Activated CD8-positive, alpha-beta memory T cell treated with anti-CD3 and anti-CD28 coated beads for 36 hours (primary cell): ENCODE results near the gene TRHDE. TPM values are rescaled to one million over a fixed set of nuclear protein-coding genes. Genes with fewer than 3 reads are reported as not detected.

Experiments used
- CTCF ChIA-PET: fragments of 350-600 bp; sonication (Branson Sonifier 250); formaldehyde crosslinking; loops from one replicate; lab custom pipeline; 2021; ENCODE audit warnings: antibody characterized with exemption; lab: Charles Lee
- POLR2A ChIA-PET: fragments of 350-600 bp; sonication (Branson Sonifier 250); formaldehyde crosslinking; loops from one replicate; lab custom pipeline; 2021; ENCODE audit warnings: antibody characterized with exemption; lab: Charles Lee
- total RNA-seq, 2 experiments: library from RNA; stranded (reverse); gene quantifications; one replicate each; pipeline ENCODE4 v1.2.3, GENCODE V29; 2021

The TRHDE gene
- total RNA-seq, 2 experiments from 2014 or later = not detected

- ChIA-PET CTCF (no interaction called here), POLR2A (no interaction called here)
These were observed 116.2 kb downstream of the TRHDE start for GRCh38 chr12:72388322-72388721.

GRCh38 chr12:72390146-72390545 is 118.0 kb downstream of the TRHDE start:
- CTCF ChIA-PET = interaction anchor here (0.9 kb wide), 1 partner anchor 9 kb away, joined by 3 read pairs; no protein-coding TSS in a partner anchor
- POLR2A ChIA-PET = no interaction called here

GRCh38 chr12:72406111-72406510 is 133.9 kb downstream of the TRHDE start:
- POLR2A ChIA-PET = no interaction called here

GRCh38 chr12:72432037-72432604 is 160.0 kb downstream of the TRHDE start:
- ChIA-PET CTCF (no interaction called here), POLR2A (no interaction called here)

More at GRCh38 chr12:72406111-72406510, 133.9 kb downstream of the TRHDE start:
- CTCF ChIA-PET = no interaction called here

- ChIA-PET POLR2A (no interaction called here), CTCF (no interaction called here)
These were observed 161.1 kb downstream of the TRHDE start for GRCh38 chr12:72433298-72433697.

- ChIA-PET POLR2A (no interaction called here), CTCF (no interaction called here)
These were observed 162.8 kb downstream of the TRHDE start for GRCh38 chr12:72434999-72435398.

- CTCF ChIA-PET = no interaction called here
- POLR2A ChIA-PET = no interaction called here
These were observed 170.0 kb downstream of the TRHDE start for GRCh38 chr12:72442217-72442616.

- ChIA-PET POLR2A (no interaction called here), CTCF (no interaction called here)
These were observed 172.0 kb downstream of the TRHDE start for GRCh38 chr12:72444125-72444524.

- ChIA-PET POLR2A (no interaction called here), CTCF (no interaction called here)
These were observed 172.4 kb downstream of the TRHDE start for GRCh38 chr12:72444566-72444965.

- ChIA-PET POLR2A (no interaction called here), CTCF (no interaction called here)
These were observed 175.9 kb downstream of the TRHDE start for GRCh38 chr12:72448089-72448488.

GRCh38 chr12:72448805-72449204 is 176.6 kb downstream of the TRHDE start:
- POLR2A ChIA-PET = no interaction called here

GRCh38 chr12:72453066-72453465 is 180.9 kb downstream of the TRHDE start:
- ChIA-PET CTCF (no interaction called here), POLR2A (no interaction called here)

More at GRCh38 chr12:72448805-72449204, 176.6 kb downstream of the TRHDE start:
- CTCF ChIA-PET = no interaction called here

- ChIA-PET POLR2A (no interaction called here), CTCF (no interaction called here)
These were observed 181.4 kb downstream of the TRHDE start for GRCh38 chr12:72453550-72453949.

GRCh38 chr12:72464471-72464870 is 192.3 kb downstream of the TRHDE start:
- CTCF ChIA-PET = no interaction called here
- POLR2A ChIA-PET = no interaction called here

- POLR2A ChIA-PET = no interaction called here
- CTCF ChIA-PET = no interaction called here
These were observed 193.0 kb downstream of the TRHDE start for GRCh38 chr12:72465155-72465554.

- ChIA-PET CTCF (no interaction called here), POLR2A (no interaction called here)
These were observed 193.9 kb downstream of the TRHDE start for GRCh38 chr12:72465940-72466630.

GRCh38 chr12:72467985-72468384 is 195.8 kb downstream of the TRHDE start:
- ChIA-PET CTCF (no interaction called here), POLR2A (no interaction called here)

GRCh38 chr12:72468505-72468904 is 196.3 kb downstream of the TRHDE start:
- ChIA-PET CTCF (no interaction called here), POLR2A (no interaction called here)

GRCh38 chr12:72471806-72472205 is 199.6 kb downstream of the TRHDE start:
- ChIA-PET CTCF (no interaction called here), POLR2A (no interaction called here)

- POLR2A ChIA-PET = no interaction called here
These were observed 200.2 kb downstream of the TRHDE start for GRCh38 chr12:72472350-72472749.

GRCh38 chr12:72476301-72476700 is 204.1 kb downstream of the TRHDE start:
- CTCF ChIA-PET = no interaction called here
- POLR2A ChIA-PET = no interaction called here

More at GRCh38 chr12:72472350-72472749, 200.2 kb downstream of the TRHDE start:
- CTCF ChIA-PET = no interaction called here
